H9 (cell line): ENCODE data around the gene TMEM235. TPM values are rescaled to one million over a fixed set of nuclear protein-coding genes. Genes with fewer than 3 reads are reported as not detected.

ENCODE experiments used
- DNase-seq: peaks from one replicate; pipeline ENCODE4 v3.0.0-alpha.2; 2017
- H2AFZ ChIP-seq: one replicate; pipeline ENCODE4 v1.6.1; 2013; ENCODE audit warnings: mild to moderate bottlenecking, low read length, control low read depth, moderate library complexity
- H2AK5ac ChIP-seq: 2 replicates; pipeline ENCODE4 v1.6.1; 2013; ENCODE audit warnings: low read length, control low read depth, mixed read lengths; ENCODE audit not compliant: insufficient read length
- H2BK120ac ChIP-seq: one replicate; pipeline ENCODE4 v1.6.1; 2013; ENCODE audit warnings: low read depth, mild to moderate bottlenecking, low read length, control low read depth, inconsistent platforms; ENCODE audit not compliant: poor library complexity, severe bottlenecking
- H2BK12ac ChIP-seq: 2 replicates; pipeline ENCODE4 v1.6.1; 2013; ENCODE audit warnings: low read length, control low read depth, mixed read lengths, low read depth; ENCODE audit not compliant: insufficient read length
- H2BK15ac ChIP-seq: 2 replicates; pipeline ENCODE4 v1.6.1; 2013; ENCODE audit warnings: low read depth, low read length, control low read depth
- H2BK20ac ChIP-seq: one replicate; pipeline ENCODE4 v1.6.1; 2013; ENCODE audit warnings: low read depth, mild to moderate bottlenecking, low read length, control low read depth, inconsistent platforms; ENCODE audit not compliant: poor library complexity, severe bottlenecking
- H2BK5ac ChIP-seq: 2 replicates; pipeline ENCODE4 v1.6.1; 2013; ENCODE audit warnings: low read length, control low read depth, mixed read lengths; ENCODE audit not compliant: insufficient read length
- H3K14ac ChIP-seq: 2 replicates; pipeline ENCODE4 v1.6.1; 2013; ENCODE audit warnings: low read length, control low read depth; ENCODE audit not compliant: insufficient read depth
- H3K18ac ChIP-seq: 2 replicates; pipeline ENCODE4 v1.6.1; 2013; ENCODE audit warnings: low read depth, mild to moderate bottlenecking, mixed read lengths, low read length, control low read depth; ENCODE audit not compliant: insufficient read length
- H3K23ac ChIP-seq: 2 replicates; pipeline ENCODE4 v1.6.1; 2013; ENCODE audit warnings: low read length, control low read depth, mixed read lengths, low read depth; ENCODE audit not compliant: insufficient read length
- H3K23me2 ChIP-seq: 2 replicates; pipeline ENCODE4 v1.6.1; 2013; ENCODE audit warnings: low read depth, mild to moderate bottlenecking, mixed read lengths, low read length, control low read depth; ENCODE audit not compliant: insufficient read length, poor library complexity, severe bottlenecking
- H3K27ac ChIP-seq: 2 replicates; pipeline ENCODE4 v1.5.1; 2013; ENCODE audit warnings: low read length, control low read depth, mixed read lengths, low read depth; ENCODE audit not compliant: insufficient read length
- H3K27me3 ChIP-seq: 2 replicates; pipeline ENCODE4 v1.6.1; 2013; ENCODE audit warnings: low read length, control low read depth, inconsistent platforms; ENCODE audit not compliant: insufficient read depth
- H3K4ac ChIP-seq: 2 replicates; pipeline ENCODE4 v1.6.1; 2013; ENCODE audit warnings: low read depth, mild to moderate bottlenecking, control low read depth, inconsistent platforms, low read length, moderate library complexity
- H3K4me1 ChIP-seq: 2 replicates; pipeline ENCODE4 v1.6.1; 2013; ENCODE audit warnings: low read length, control low read depth, inconsistent platforms; ENCODE audit not compliant: insufficient read depth
- H3K4me2 ChIP-seq: 2 replicates; pipeline ENCODE4 v1.6.1; 2013; ENCODE audit warnings: low read length, control low read depth, mixed read lengths; ENCODE audit not compliant: insufficient read length, insufficient read depth
- H3K56ac ChIP-seq: 2 replicates; pipeline ENCODE4 v1.6.1; 2013; ENCODE audit warnings: low read depth, mild to moderate bottlenecking, mixed read lengths, low read length, control low read depth; ENCODE audit not compliant: insufficient read length
- H3K79me1 ChIP-seq: 2 replicates; pipeline ENCODE4 v1.6.1; 2013; ENCODE audit warnings: low read depth, mild to moderate bottlenecking, moderate library complexity, low read length, control low read depth, inconsistent platforms; ENCODE audit not compliant: insufficient read depth, poor library complexity, severe bottlenecking
- H3K79me2 ChIP-seq: 2 replicates; pipeline ENCODE4 v1.6.1; 2013; ENCODE audit warnings: low read length, control low read depth, inconsistent platforms; ENCODE audit not compliant: insufficient read depth
- H3K9ac ChIP-seq: 2 replicates; pipeline ENCODE4 v1.6.1; 2013; ENCODE audit warnings: low read length, control low read depth, mixed read lengths; ENCODE audit not compliant: insufficient read length; ENCODE audit errors: extremely low read depth
- H3K9me3 ChIP-seq: one replicate; pipeline ENCODE4 v1.6.1; 2013; ENCODE audit warnings: low read depth, low read length, inconsistent platforms; ENCODE audit not compliant: control insufficient read depth
- H3T11ph ChIP-seq: one replicate; pipeline ENCODE4 v1.6.1; 2013; ENCODE audit warnings: mild to moderate bottlenecking, low read length, control low read depth, inconsistent platforms
- H4K20me1 ChIP-seq: one replicate; pipeline ENCODE4 v1.6.1; 2013; ENCODE audit not compliant: control insufficient read depth, insufficient read length, insufficient read depth
- H4K5ac ChIP-seq: 2 replicates; pipeline ENCODE4 v1.6.1; 2013; ENCODE audit warnings: low read depth, mild to moderate bottlenecking, mixed read lengths, low read length, control low read depth; ENCODE audit not compliant: insufficient read length
- H4K8ac ChIP-seq: replicated peaks from 2 replicates; pipeline ENCODE4 v1.6.1; 2013; ENCODE audit warnings: low read length, control low read depth, mixed read lengths, low read depth; ENCODE audit not compliant: insufficient read length
- H4K91ac ChIP-seq: 2 replicates; pipeline ENCODE4 v1.6.1; 2013; ENCODE audit warnings: low read depth, mild to moderate bottlenecking, moderate library complexity, mixed read lengths, low read length, control low read depth; ENCODE audit not compliant: insufficient read length
- H3K27ac Mint-ChIP-seq, 3 experiments: 2 replicates in 2 of 3; 3 replicates in 1 of 3; pipeline ENCODE4 v1.8.0; 2020 to 2021; ENCODE audit warnings: mixed read lengths in 3 of 3, mild to moderate bottlenecking in 1 of 3, moderate library complexity in 1 of 3
- H3K27me3 Mint-ChIP-seq: 2 replicates; pipeline ENCODE4 v1.8.0; 2021; ENCODE audit warnings: low read depth, mild to moderate bottlenecking, moderate library complexity, mixed read lengths
- H3K36me3 Mint-ChIP-seq, 3 experiments: 2 replicates in 2 of 3; 3 replicates in 1 of 3; pipeline ENCODE4 v1.8.0; 2020 to 2021; ENCODE audit warnings: low read depth in 3 of 3, mixed read lengths in 3 of 3; ENCODE audit not compliant: insufficient read depth in 1 of 3
- H3K4me1 Mint-ChIP-seq, 2 experiments: 2 replicates each; pipeline ENCODE4 v1.8.0; 2020; ENCODE audit warnings: mixed read lengths in 2 of 2
- H3K4me3 Mint-ChIP-seq, 2 experiments: 2 replicates in 1 of 2; 3 replicates in 1 of 2; pipeline ENCODE4 v1.8.0; 2020 to 2021; ENCODE audit warnings: mild to moderate bottlenecking in 2 of 2, mixed read lengths in 2 of 2, moderate library complexity in 1 of 2
- H3K9me3 Mint-ChIP-seq, 2 experiments: 2 replicates in 1 of 2; 3 replicates in 1 of 2; pipeline ENCODE4 v1.8.0; 2020; ENCODE audit warnings: mild to moderate bottlenecking in 2 of 2, mixed read lengths in 2 of 2, moderate library complexity in 1 of 2
- CTCF ChIP-seq: fragments of 200-600 bp; sonication (generic); conservative IDR thresholded peaks from 3 replicates; pipeline ENCODE4 v1.8.0; 2021; ENCODE audit warnings: antibody characterized with exemption, mild to moderate bottlenecking
- WGBS: extraction: QIAGEN DNeasy Blood & Tissue Kit; methylation state at CpG from one replicate; pipeline ENCODE4 v1.1.7; 2013; ENCODE audit warnings: missing lambda C conversion rate, low lambda C conversion rate, mixed read lengths; ENCODE audit not compliant: insufficient read length; ENCODE audit errors: extremely low coverage; 5-methylcytosine and 5-hydroxymethylcytosine counted together
- total RNA-seq: library from RNA; stranded (reverse); gene quantifications from 2 replicates; pipeline ENCODE4 v1.2.1, GENCODE V29; 2021

Gene TMEM235
- total RNA-seq, 1 experiment from 2014 or later: 0.28 TPM

DNA sequence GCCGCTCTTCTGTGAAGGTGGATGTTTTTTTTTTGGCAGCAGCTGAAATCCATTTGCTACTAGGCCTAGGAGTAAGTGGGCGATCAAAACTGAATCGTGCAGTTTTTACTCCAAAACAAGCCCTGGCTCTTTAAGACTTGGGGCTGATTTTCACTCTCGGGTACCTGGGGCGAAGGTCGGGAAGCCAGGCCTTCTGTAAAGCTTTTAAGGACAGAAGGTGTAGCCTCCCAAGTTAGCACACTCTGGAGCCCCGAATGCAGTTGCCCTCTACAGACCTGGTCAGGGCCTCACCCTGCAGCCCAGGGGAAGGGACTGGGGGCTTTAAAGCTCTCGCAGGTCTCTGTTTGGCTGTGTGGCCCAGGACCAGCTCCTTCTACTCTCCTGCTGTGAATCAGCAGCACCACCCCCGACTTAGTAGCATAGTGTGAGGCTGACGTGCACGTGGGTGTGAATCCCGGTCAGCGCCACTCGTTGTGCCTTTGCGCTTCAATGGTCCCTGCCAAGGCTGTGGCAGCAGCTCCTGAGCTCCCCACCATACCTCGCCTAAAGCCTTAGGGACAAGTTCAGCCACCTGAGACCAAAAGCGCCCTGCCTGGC lies 49.9 kb downstream of the TMEM235 start:
- no peaks in the 10 kb centered on the region; the same call in 1 of the 2 replicates for H3K4me1 ChIP-seq
- H2BK15ac ChIP-seq: no peak overlapping the region
- TF ChIP-seq CTCF: no peak
- no peak overlapping the region for H3K23ac ChIP-seq
- H3K36me3 Mint-ChIP-seq: no peaks in the 10 kb centered on the region
- no peaks in the 10 kb centered on the region for H3K23me2 ChIP-seq
- no peak overlapping the region for H3T11ph ChIP-seq
- no peak overlapping the region for H2BK12ac ChIP-seq
- peak; percentile 43 for DNase-seq
- H3K56ac ChIP-seq: no peak overlapping the region
- no peaks in the 10 kb centered on the region for H3K27me3 ChIP-seq
- H2AFZ ChIP-seq: no peak overlapping the region
- no peaks in the 10 kb centered on the region for H4K20me1 ChIP-seq
- H2BK120ac ChIP-seq: no peak overlapping the region
- no peaks in the 10 kb centered on the region for H3K9me3 ChIP-seq
- WGBS: no CpG with 5 or more reads among the region's 17 CpGs
- H3K4me3 Mint-ChIP-seq: no peak overlapping the region
- no peak overlapping the region for H3K18ac ChIP-seq
- no peak overlapping the region for H4K8ac ChIP-seq
- no peaks in the 10 kb centered on the region for H3K9me3 Mint-ChIP-seq
- H3K27me3 Mint-ChIP-seq: peaks cover 7% of the 10 kb centered on the region
- no peak overlapping the region for H2BK5ac ChIP-seq
- no peak overlapping the region for H4K91ac ChIP-seq
- H3K79me2 ChIP-seq: no peaks in the 10 kb centered on the region
- no peak overlapping the region for H3K9ac ChIP-seq
- no peak overlapping the region for H3K27ac Mint-ChIP-seq
- no peak overlapping the region for H4K5ac ChIP-seq
- no peak overlapping the region for H3K4me2 ChIP-seq
- no peak overlapping the region for H3K4ac ChIP-seq
- no peak overlapping the region for H3K27ac ChIP-seq
- no peak overlapping the region for H2AK5ac ChIP-seq
- H2BK20ac ChIP-seq: no peak overlapping the region
- peaks cover 21 to 35% of the 10 kb centered on the region in 2 experiments for H3K4me1 Mint-ChIP-seq
- H3K14ac ChIP-seq: no peak overlapping the region; the same call in 1 of the 2 replicates
- H3K79me1 ChIP-seq: no peaks in the 10 kb centered on the region
